GM18520 (cell line): ENCODE data around the gene MPP7.

Source experiments
- ATAC-seq: cut with Tn5 transposase; IDR thresholded peaks from one replicate; pipeline ENCODE4 v1.9.1; 2021; ENCODE audit not compliant: unreplicated experiment

The MPP7 gene

GRCh38 chr10:28273343-28273742 is 29.5 kb downstream of the MPP7 start:
- ATAC-seq: no peak

- ATAC-seq: no peak
Observed at GRCh38 chr10:28269842-28270456, 32.9 kb downstream of the MPP7 start.

- no peak for ATAC-seq
Observed at GRCh38 chr10:28266449-28267224, 36.2 kb downstream of the MPP7 start.

GRCh38 chr10:28263136-28263857 is 39.6 kb downstream of the MPP7 start:
- no peak for ATAC-seq

- ATAC-seq: no peak
Observed at GRCh38 chr10:28256776-28257175, 46.1 kb downstream of the MPP7 start.

GRCh38 chr10:28254290-28254985 is 48.4 kb downstream of the MPP7 start:
- no peak for ATAC-seq

- ATAC-seq: no peak
Observed at GRCh38 chr10:28253169-28253785, 49.6 kb downstream of the MPP7 start.
